Measurements from ENCODE around the gene OR5K2.

- TF ChIP-seq, protein P1, sequence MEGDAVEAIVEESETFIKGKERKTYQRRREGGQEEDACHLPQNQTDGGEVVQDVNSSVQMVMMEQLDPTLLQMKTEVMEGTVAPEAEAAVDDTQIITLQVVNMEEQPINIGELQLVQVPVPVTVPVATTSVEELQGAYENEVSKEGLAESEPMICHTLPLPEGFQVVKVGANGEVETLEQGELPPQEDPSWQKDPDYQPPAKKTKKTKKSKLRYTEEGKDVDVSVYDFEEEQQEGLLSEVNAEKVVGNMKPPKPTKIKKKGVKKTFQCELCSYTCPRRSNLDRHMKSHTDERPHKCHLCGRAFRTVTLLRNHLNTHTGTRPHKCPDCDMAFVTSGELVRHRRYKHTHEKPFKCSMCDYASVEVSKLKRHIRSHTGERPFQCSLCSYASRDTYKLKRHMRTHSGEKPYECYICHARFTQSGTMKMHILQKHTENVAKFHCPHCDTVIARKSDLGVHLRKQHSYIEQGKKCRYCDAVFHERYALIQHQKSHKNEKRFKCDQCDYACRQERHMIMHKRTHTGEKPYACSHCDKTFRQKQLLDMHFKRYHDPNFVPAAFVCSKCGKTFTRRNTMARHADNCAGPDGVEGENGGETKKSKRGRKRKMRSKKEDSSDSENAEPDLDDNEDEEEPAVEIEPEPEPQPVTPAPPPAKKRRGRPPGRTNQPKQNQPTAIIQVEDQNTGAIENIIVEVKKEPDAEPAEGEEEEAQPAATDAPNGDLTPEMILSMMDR (IDR thresholded peaks at IDR 0.05; ENCODE audit: insufficient read depth, low read length, poor library complexity, severe bottlenecking), result no peak
- no peak for TF ChIP-seq EZH2phosphoT487 (conservative IDR thresholded peaks at IDR 0.05; ENCODE audit: low read length)
Measured at GRCh38 chr3:98534734-98535133, 37.3 kb downstream of the OR5K2 start.

All from SU-DHL-6 (cell line).